Suprapubic skin (tissue), 4 donors: Measurements from ENCODE around the gene PMAIP1. TPM values are rescaled to one million over a fixed set of nuclear protein-coding genes. Genes with fewer than 3 reads are reported as not detected.
"Not testable (repeated sequence)": the region's sequence is repeated elsewhere in the genome, so short reads cannot be mapped to it uniquely, and the experiment has no call there.

ENCODE experiments used
- DNase-seq, 2 donors: peaks; one replicate each; pipeline ENCODE4 v3.0.0-alpha.2; 2019; ENCODE audit warnings: low spot score in 2 of 2
- H3K27ac ChIP-seq: fragments of 200-600 bp; sonication (generic); one replicate; pipeline ENCODE4 v1.5.1; 2019
- H3K27me3 ChIP-seq: fragments of 200-600 bp; sonication (generic); one replicate; pipeline ENCODE4 v1.5.1; 2019
- H3K36me3 ChIP-seq: fragments of 200-600 bp; sonication (generic); one replicate; pipeline ENCODE4 v1.5.1; 2019
- H3K4me1 ChIP-seq: fragments of 200-600 bp; sonication (generic); one replicate; pipeline ENCODE4 v1.5.1; 2019
- H3K4me3 ChIP-seq: fragments of 200-600 bp; sonication (generic); one replicate; pipeline ENCODE4 v1.5.1; 2019; ENCODE audit warnings: mild to moderate bottlenecking
- H3K9me3 ChIP-seq: fragments of 200-600 bp; sonication (generic); one replicate; pipeline ENCODE4 v1.5.1; 2019
- CTCF ChIP-seq, 2 donors: fragments of 200-600 bp in 1 of 2; fragments of 450-650 bp in 1 of 2; sonication (generic) in 1 of 2; IDR thresholded peaks; one replicate each; pipeline ENCODE4 v1.5.1; 2016 to 2019; ENCODE audit warnings: antibody characterized with exemption in 2 of 2, mild to moderate bottlenecking in 1 of 2, moderate library complexity in 1 of 2
- EP300 ChIP-seq: sonication (generic); formaldehyde crosslinking; IDR thresholded peaks from one replicate; pipeline ENCODE4 v1.6.1; 2017; ENCODE audit warnings: antibody characterized with exemption
- POLR2A ChIP-seq, 2 donors: fragments of 450-650 bp; IDR thresholded peaks; one replicate each; pipeline ENCODE4 v1.6.1; 2017; ENCODE audit warnings: antibody characterized with exemption in 2 of 2, mild to moderate bottlenecking in 2 of 2, moderate library complexity in 2 of 2
- POLR2AphosphoS5 ChIP-seq, 3 donors: sonication (generic); formaldehyde crosslinking; IDR thresholded peaks; one replicate each; pipeline ENCODE4 v1.6.1; 2017; ENCODE audit warnings: antibody characterized with exemption in 3 of 3
- WGBS: methylation state at CpG from one replicate; pipeline ENCODE4 v1.1.5; 2018; 5-methylcytosine and 5-hydroxymethylcytosine counted together
- total RNA-seq, 4 donors: library from RNA; depleted of rRNA; stranded (reverse); fragments of >200 nt; gene quantifications; one replicate each; pipeline ENCODE4 v1.1.0, GENCODE V29; 2016

PMAIP1 gene
- total RNA-seq, 4 donors from 2014 or later = 18.5 to 27.3 (median 23.8) TPM

GRCh38 chr18:59877361-59877760 lies 22.4 kb upstream of the PMAIP1 start:
- 37% methylated on average over 1 of the region's 1 CpG for WGBS
- no peak overlapping the region for H3K27ac ChIP-seq
- H3K9me3 ChIP-seq = no peaks in the 10 kb centered on the region
- H3K4me3 ChIP-seq = no peak overlapping the region
- TF ChIP-seq POLR2A (IDR thresholded peaks at IDR 0.05) = no peak
- no peak for TF ChIP-seq EP300
- TF ChIP-seq CTCF (IDR thresholded peaks at IDR 0.05) = no peak
- no peak for TF ChIP-seq POLR2AphosphoS5 (IDR thresholded peaks at IDR 0.05)
- DNase-seq = no peak
- H3K27me3 ChIP-seq = no peaks in the 10 kb centered on the region
- H3K4me1 ChIP-seq = peaks cover 11% of the 10 kb centered on the region
- no peaks in the 10 kb centered on the region for H3K36me3 ChIP-seq

- peaks cover 17% of the 10 kb centered on the region for H3K4me1 ChIP-seq
- WGBS = 100% methylated on average over 1 of the region's 1 CpG
- H3K27ac ChIP-seq = no peak overlapping the region
- no peak overlapping the region for H3K4me3 ChIP-seq
- TF ChIP-seq CTCF (IDR thresholded peaks at IDR 0.05) (no peak), POLR2A (IDR thresholded peaks at IDR 0.05) (no peak), EP300 (no peak), POLR2AphosphoS5 (IDR thresholded peaks at IDR 0.05) (no peak)
- H3K9me3 ChIP-seq = no peaks in the 10 kb centered on the region
- DNase-seq = no peak
- H3K27me3 ChIP-seq = no peaks in the 10 kb centered on the region
- H3K36me3 ChIP-seq = no peaks in the 10 kb centered on the region
Measured at GRCh38 chr18:59878644-59879043, 21.2 kb upstream of the PMAIP1 start.

- Histone ChIP-seq H3K4me1 (peaks cover 26% of the 10 kb centered on the region), H3K27me3 (no peaks in the 10 kb centered on the region), H3K9me3 (no peaks in the 10 kb centered on the region), H3K27ac (no peak overlapping the region), H3K36me3 (no peaks in the 10 kb centered on the region), H3K4me3 (no peak overlapping the region)
- 38% methylated on average over 11 of the region's 11 CpGs for WGBS
- DNase-seq = no peak
- no peak for TF ChIP-seq POLR2A (IDR thresholded peaks at IDR 0.05)
Measured at GRCh38 chr18:59881728-59882656, 17.8 kb upstream of the PMAIP1 start.

GRCh38 chr18:59884351-59884750 lies 15.4 kb upstream of the PMAIP1 start:
- no peak for TF ChIP-seq CTCF (IDR thresholded peaks at IDR 0.05)
- no peak for TF ChIP-seq EP300
- TF ChIP-seq POLR2A (IDR thresholded peaks at IDR 0.05) = no peak
- TF ChIP-seq POLR2AphosphoS5 (IDR thresholded peaks at IDR 0.05) = no peak
- DNase-seq = no peak
- H3K36me3 ChIP-seq = no peaks in the 10 kb centered on the region
- H3K9me3 ChIP-seq = no peaks in the 10 kb centered on the region
- H3K4me3 ChIP-seq = no peak overlapping the region
- peaks cover 26% of the 10 kb centered on the region for H3K4me1 ChIP-seq
- WGBS = 75% methylated on average over 2 of the region's 2 CpGs
- H3K27ac ChIP-seq = no peak overlapping the region
- no peaks in the 10 kb centered on the region for H3K27me3 ChIP-seq

GRCh38 chr18:59885579-59886163 lies 14.1 kb upstream of the PMAIP1 start:
- Histone ChIP-seq H3K4me1 (peaks cover 26% of the 10 kb centered on the region), H3K27ac (no peak overlapping the region), H3K9me3 (no peaks in the 10 kb centered on the region), H3K27me3 (no peaks in the 10 kb centered on the region), H3K4me3 (no peak overlapping the region), H3K36me3 (no peaks in the 10 kb centered on the region)
- TF ChIP-seq POLR2AphosphoS5 (IDR thresholded peaks at IDR 0.05) = no peak
- no peak for TF ChIP-seq EP300
- no peak for TF ChIP-seq POLR2A (IDR thresholded peaks at IDR 0.05)
- no peak for TF ChIP-seq CTCF (IDR thresholded peaks at IDR 0.05)
- no peak for DNase-seq
- WGBS = 32% methylated on average over 6 of the region's 6 CpGs

GRCh38 chr18:59886399-59886798 lies 13.4 kb upstream of the PMAIP1 start:
- H3K27ac ChIP-seq, H3K4me3 ChIP-seq, H3K36me3 ChIP-seq, H3K9me3 ChIP-seq, DNase-seq, H3K27me3 ChIP-seq: not testable (repeated sequence)
- 84% methylated on average over 3 of the region's 3 CpGs for WGBS
- peaks cover 24% of the 10 kb centered on the region for H3K4me1 ChIP-seq
